Stimulated activated naive CD4-positive, alpha-beta T cell treated with Interleukin-2 at 50 U/mL for 16 hours (primary cell): ENCODE measurements around the gene ANKS1A.

Experiments used
- DNase-seq: peaks from one replicate; lab custom pipeline; 2025; lab: John Stamatoyannopoulos, UW

Gene ANKS1A

GRCh38 chr6:35041086-35041861 is 152.2 kb downstream of the ANKS1A start:
- DNase-seq, result no peak

- no peak for DNase-seq
Observed at GRCh38 chr6:35042031-35042815, 153.2 kb downstream of the ANKS1A start.

DNA sequence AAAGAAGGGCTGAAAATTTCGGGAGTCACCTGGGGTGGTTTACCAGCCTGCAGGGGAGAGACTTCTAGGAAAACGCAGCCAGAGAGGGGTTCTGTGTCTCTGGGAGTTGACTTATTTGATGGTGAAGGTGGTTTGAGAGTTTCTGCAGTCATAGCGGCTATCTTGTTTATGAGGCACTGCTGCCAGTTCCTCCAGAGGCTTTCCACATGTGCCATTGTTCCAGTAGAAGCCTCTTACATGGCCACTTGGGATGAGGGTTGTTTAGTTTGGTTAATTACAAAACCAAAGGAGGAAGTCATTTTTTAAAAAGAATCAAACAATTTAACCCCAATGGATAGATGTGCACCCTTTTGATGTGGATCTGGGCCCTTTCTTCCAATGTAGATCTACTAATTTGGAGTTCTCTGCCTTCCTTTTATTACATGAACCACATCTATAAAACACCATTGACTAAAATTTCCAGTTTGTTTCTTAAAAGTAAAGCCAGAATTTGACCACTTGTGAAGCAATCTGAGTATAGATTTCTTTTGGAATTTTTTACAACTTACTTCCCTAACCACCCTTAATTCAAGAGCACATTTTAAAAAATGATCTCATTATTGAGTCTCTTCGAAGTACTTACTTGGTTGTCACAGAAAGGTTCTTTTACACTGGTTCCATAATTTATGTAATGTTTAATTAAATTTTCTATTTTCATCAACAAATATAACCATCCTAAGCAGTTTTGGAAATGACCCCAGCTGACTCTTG is 154.5 kb downstream of the ANKS1A start:
- no peak for DNase-seq

DNA sequence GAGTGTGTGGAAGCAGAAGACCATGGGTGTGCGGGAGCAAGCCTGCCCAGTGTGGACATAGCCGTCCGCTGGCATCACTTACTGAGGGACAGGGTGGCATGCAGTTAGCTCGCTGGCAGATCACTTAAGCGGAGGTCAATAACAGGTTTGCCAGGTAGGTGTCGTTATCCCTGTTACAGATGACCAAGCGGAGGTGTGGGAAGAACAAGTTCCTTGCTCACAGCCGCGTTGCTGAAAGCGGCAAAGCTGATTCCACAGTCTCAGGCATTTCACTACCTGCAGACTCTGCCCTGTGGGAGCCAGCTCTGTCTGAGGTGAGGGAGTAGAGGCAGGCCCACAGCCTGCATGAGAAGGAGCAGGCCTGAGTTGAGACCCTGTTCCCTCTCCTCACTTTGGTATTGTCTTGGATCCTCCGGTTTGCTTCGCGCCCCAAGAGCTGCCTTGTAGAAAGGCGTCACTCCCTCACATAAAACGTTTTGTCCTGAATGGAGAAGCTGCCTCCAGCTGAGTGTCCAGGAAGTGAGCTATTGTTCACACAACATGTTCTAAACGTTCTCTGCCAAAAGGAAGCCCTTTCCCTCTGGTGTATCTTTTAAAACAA is 155.2 kb downstream of the ANKS1A start:
- DNase-seq, result no peak

GRCh38 chr6:35044761-35045421 is 155.8 kb downstream of the ANKS1A start:
- no peak for DNase-seq

DNA sequence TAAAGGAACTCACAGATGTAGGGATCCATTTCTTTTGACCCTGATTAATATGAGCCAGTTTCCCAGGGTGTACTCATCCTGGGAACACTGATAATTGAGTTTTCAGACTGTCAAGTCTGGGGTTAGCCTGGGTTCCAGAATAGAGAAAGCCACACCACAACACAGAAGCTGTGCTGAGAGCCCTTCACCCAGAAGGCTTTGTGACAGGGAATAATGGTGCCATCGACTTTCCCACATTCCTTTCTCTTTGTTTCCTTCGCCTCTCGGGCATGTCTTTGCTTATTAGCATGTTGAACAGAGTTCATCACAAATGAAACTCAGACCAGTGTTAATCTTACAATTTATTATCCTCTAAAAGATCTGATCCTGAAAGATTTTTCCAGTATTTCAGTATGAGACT is 157.0 kb downstream of the ANKS1A start:
- no peak for DNase-seq

DNA sequence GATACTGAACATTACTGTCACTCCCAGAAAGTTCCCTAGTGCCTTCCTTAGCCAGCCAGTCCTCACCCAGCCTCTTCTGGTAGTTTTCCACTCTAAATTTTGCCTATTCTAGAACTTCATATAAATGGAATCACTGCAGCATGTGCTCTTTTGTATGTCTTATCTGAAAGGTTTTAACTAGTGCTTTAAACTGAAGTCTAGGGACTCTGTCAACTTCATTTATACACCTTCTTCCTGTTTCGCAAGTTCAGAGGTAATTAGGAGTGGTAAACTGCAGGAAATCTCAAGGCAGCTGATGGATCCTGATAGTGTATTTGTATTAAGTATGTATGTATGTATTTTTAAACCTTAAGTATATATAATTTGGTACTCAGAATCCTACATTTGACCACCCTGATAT is 157.8 kb downstream of the ANKS1A start:
- no peak for DNase-seq

- DNase-seq, result no peak
Observed at GRCh38 chr6:35047265-35048011, 158.4 kb downstream of the ANKS1A start.

- DNase-seq, result no peak
Observed at GRCh38 chr6:35048031-35048613, 159.1 kb downstream of the ANKS1A start.

DNA sequence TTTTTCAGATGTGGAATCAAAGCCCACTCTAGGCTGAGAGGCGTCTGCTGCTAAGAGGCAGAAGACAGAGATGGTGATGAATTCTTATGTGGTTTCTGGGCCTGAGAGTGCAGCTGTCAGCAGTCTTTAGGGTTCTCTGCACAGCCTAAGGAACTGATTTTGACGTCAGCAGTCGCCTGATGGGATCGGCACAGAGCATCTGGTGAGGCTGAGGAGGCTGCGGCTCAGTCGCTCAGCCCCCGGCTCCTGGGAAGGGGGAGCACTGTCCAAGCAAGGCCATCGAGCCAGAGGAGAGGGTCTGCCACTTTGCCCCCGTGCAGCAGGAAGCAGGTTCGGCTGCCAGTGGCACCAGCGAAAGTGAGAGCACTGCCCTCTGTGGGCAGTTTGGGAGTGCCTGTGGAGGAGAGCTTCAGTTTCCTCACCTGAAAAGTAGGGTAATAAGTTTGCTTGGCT is 159.6 kb downstream of the ANKS1A start:
- DNase-seq, result no peak

DNA sequence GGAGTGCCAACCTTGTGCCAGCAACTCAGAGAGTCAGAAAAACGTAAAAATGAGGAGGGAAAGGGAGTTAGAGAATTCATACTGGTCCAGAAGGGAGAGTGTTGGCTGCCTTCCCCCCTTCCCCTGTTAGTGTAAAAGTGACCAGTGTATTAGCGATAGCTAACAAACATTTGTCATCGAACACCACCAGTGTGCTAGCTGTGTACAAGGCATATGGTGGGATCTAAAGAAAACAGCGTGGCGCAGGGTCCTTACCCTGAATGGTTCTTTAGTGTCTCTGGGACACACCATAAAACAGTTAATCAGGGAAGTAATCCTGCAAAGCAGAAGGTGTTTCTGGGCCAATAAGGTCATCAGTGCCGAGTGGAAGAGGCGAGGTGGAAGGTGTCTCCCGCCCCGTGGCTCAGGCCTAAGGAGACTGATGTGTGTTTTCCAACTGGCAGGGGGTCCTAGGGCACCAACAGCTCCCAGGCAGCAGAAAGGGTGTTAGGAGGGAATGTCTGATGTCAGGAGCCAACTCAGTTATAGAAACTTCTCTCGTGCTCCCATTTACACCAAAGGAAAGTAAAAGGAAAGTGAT is 160.2 kb downstream of the ANKS1A start:
- DNase-seq, result no peak

DNA sequence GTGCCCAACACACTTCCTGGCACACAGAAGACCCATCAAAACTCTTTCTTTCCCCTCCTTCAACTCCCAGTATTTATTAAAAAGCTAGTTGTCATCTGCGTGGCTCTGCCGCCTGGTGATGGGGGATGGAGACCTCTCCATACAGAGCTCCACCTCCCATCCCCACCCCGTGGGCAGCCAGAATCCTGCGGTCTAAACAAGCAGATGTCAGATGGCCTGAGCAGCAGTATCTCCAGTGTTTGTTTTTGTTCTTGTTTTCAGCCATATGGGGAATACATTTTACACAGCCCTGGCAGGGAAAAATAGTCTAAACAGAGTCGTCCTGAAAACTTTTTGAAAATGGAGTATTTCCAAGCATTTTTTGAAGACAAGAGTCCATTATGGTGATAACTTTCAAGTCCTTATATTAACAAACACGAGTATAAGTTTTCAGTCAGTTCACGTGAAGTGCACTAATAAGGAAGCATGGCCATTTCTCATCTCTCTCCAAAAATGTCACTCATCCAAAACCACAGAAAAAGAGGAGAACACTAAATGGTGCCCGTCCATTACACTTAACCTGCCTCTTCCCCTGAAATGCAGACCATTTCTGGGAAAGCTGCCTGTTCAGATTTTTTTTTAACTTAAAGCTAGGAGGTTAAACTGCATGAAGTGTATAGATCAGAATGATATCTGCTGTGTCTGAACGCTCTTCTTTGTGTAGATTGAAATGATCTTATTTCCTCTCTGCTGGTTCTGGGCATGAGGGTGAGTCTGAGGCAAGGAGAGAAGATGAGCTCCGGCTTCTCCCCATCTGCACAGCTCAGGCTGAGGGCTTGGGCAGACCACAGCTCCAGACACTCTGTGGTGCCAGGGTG is 161.1 kb downstream of the ANKS1A start:
- DNase-seq, result no peak

GRCh38 chr6:35050757-35051330 is 161.8 kb downstream of the ANKS1A start:
- no peak for DNase-seq

DNA sequence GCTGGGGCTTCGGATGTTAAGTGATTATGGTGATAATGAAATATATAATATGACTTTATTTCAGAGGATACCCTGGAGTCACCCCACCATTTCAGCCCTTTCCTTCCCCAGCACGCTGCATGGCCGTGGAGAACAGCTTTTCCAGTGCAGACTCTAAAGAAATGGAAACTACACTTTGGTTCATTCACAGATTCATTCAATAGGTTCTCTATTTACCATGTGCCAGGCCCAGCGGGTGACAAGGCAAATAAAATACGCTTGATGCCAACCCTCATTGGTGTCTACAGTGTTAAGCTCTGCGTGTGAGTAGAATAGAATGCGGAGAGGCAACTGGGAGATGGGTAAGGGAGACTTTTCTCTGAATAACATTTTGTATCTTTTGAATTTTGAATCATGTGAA is 162.3 kb downstream of the ANKS1A start:
- no peak for DNase-seq

DNA sequence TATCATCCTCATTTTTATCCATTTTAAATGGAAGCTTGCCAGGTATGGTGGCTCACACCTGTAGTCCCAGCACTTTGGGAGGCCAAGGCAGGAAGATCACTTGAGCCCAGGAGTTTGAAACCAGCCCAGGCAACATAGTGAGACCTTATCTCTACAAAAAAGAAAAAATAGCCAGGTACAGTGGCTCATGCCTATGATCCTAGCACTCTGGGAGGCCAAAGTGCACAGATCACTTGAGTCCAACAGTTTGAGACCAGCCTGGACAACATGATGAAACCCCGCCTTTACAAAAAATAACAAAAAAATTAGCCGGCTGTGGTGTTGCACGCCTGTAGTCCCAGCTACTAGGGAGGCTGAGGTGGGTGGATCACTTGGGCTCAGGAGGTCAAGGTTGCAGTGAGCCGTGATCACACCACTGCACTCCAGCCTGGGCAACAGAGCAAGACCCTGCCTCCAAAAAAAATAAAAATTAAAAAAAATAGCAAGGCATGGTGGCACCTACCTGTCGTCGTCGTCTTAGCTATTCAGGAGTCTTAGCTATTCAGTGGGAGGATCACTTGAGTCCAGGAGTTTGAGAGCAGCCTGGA is 163.0 kb downstream of the ANKS1A start:
- DNase-seq, result no peak

GRCh38 chr6:35052694-35053565 is 163.9 kb downstream of the ANKS1A start:
- DNase-seq, result no peak

DNA sequence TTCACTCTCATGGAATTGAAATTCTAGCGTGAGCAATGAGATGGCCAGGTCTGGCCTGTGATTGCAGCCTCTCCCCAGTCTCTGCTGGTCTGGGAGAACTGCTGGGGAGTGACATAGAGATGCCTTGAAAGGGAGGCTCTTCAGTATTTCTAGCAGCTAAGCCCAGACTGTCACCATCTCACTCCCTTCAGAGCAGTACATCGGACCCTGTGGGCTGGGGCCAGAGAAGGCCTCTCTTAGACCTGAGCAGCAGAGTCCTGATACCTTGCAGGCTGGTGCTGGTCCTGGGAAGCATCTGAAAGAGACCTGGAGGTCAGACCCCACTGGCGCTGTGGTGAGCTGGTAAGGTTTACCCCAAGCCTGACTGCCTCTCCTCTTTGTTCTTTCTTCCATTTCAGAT is 164.6 kb downstream of the ANKS1A start:
- no peak for DNase-seq
